ENCODE measurements around the gene SLC22A16. TPM values are rescaled to one million over a fixed set of nuclear protein-coding genes. Genes with fewer than 3 reads are reported as not detected.

Gene SLC22A16
- total RNA-seq, 1 donor from 2014 or later, result not detected

GRCh38 chr6:110425816-110426215, 50.6 kb downstream of the SLC22A16 start:
- no peak overlapping the region for H3K27ac Mint-ChIP-seq
- peaks cover 7% of the 10 kb centered on the region for H3K9me3 Mint-ChIP-seq
- peaks cover 16% of the 10 kb centered on the region for H3K27me3 Mint-ChIP-seq (ENCODE audit: insufficient read depth)
- no peak overlapping the region for H3K4me3 Mint-ChIP-seq
- no peaks in the 10 kb centered on the region for H3K36me3 Mint-ChIP-seq (ENCODE audit: low read depth)
- intact Hi-C loops (cut with micrococcal nuclease), result no loop called here
- no peaks in the 10 kb centered on the region for H3K4me1 Mint-ChIP-seq (ENCODE audit: low read depth)
- no peak for DNase-seq (ENCODE audit: low spot score)

- peaks cover 14% of the 10 kb centered on the region for H3K27me3 Mint-ChIP-seq (ENCODE audit: insufficient read depth)
- no peak for DNase-seq (ENCODE audit: low spot score)
- intact Hi-C loops (cut with micrococcal nuclease), result no loop called here
- H3K9me3 Mint-ChIP-seq, result peaks cover 7% of the 10 kb centered on the region
- no peak overlapping the region for H3K4me3 Mint-ChIP-seq
- H3K36me3 Mint-ChIP-seq (ENCODE audit: low read depth), result no peaks in the 10 kb centered on the region
- no peak overlapping the region for H3K27ac Mint-ChIP-seq
- H3K4me1 Mint-ChIP-seq (ENCODE audit: low read depth), result no peaks in the 10 kb centered on the region
Measured at GRCh38 chr6:110422444-110422822, 54.0 kb downstream of the SLC22A16 start.

- Mint-ChIP-seq H3K4me1 (ENCODE audit: low read depth) (no peaks in the 10 kb centered on the region), H3K9me3 (peaks cover 7% of the 10 kb centered on the region), H3K27ac (no peak overlapping the region), H3K4me3 (no peak overlapping the region), H3K36me3 (ENCODE audit: low read depth) (no peaks in the 10 kb centered on the region), H3K27me3 (ENCODE audit: insufficient read depth) (peaks cover 14% of the 10 kb centered on the region)
- intact Hi-C loops (cut with micrococcal nuclease), result no loop called here
- DNase-seq (ENCODE audit: low spot score), result no peak
Measured at GRCh38 chr6:110421749-110422443, 54.5 kb downstream of the SLC22A16 start.

- DNase-seq (ENCODE audit: low spot score), result no peak
- H3K36me3 Mint-ChIP-seq (ENCODE audit: low read depth), result no peaks in the 10 kb centered on the region
- H3K4me3 Mint-ChIP-seq, result no peak overlapping the region
- intact Hi-C loops (cut with micrococcal nuclease), result no loop called here
- H3K4me1 Mint-ChIP-seq (ENCODE audit: low read depth), result peaks cover 7% of the 10 kb centered on the region
- peaks cover 12% of the 10 kb centered on the region for H3K27me3 Mint-ChIP-seq (ENCODE audit: insufficient read depth)
- H3K27ac Mint-ChIP-seq, result no peak overlapping the region
- H3K9me3 Mint-ChIP-seq, result peaks cover 7% of the 10 kb centered on the region
Measured at GRCh38 chr6:110419028-110419739, 57.2 kb downstream of the SLC22A16 start.

- no peak overlapping the region for H3K4me3 Mint-ChIP-seq
- no peaks in the 10 kb centered on the region for H3K36me3 Mint-ChIP-seq (ENCODE audit: low read depth)
- no peak overlapping the region for H3K27ac Mint-ChIP-seq
- intact Hi-C loops (cut with micrococcal nuclease), result no loop called here
- no peak for DNase-seq (ENCODE audit: low spot score)
- H3K9me3 Mint-ChIP-seq, result peaks cover 7% of the 10 kb centered on the region
- peaks cover 10% of the 10 kb centered on the region for H3K27me3 Mint-ChIP-seq (ENCODE audit: insufficient read depth)
- H3K4me1 Mint-ChIP-seq (ENCODE audit: low read depth), result peaks cover 7% of the 10 kb centered on the region
Measured at GRCh38 chr6:110418594-110418993, 57.8 kb downstream of the SLC22A16 start.

GRCh38 chr6:110415086-110415916, 61.1 kb downstream of the SLC22A16 start, which contains the start of gene DDO:
TSS of gene DDO (minus strand) at chr6:110415575. CDS start at chr6:110413462, 2,113 bp downstream.
- no peaks in the 10 kb centered on the region for H3K36me3 Mint-ChIP-seq (ENCODE audit: low read depth)
- H3K27me3 Mint-ChIP-seq (ENCODE audit: insufficient read depth), result peaks cover 4% of the 10 kb centered on the region
- peak within 1 kb of the TSS; percentile 27 for H3K4me3 Mint-ChIP-seq
- intact Hi-C loops (cut with micrococcal nuclease), result no loop called here
- DNase-seq (ENCODE audit: low spot score), result no peak
- H3K27ac Mint-ChIP-seq, result no peak within 1 kb of the TSS
- no peaks in the 10 kb centered on the region for H3K9me3 Mint-ChIP-seq
- H3K4me1 Mint-ChIP-seq (ENCODE audit: low read depth), result peaks cover 7% of the 10 kb centered on the region

GRCh38 chr6:110414669-110415068, 61.7 kb downstream of the SLC22A16 start:
- peaks cover 7% of the 10 kb centered on the region for H3K4me1 Mint-ChIP-seq (ENCODE audit: low read depth)
- peaks cover 4% of the 10 kb centered on the region for H3K27me3 Mint-ChIP-seq (ENCODE audit: insufficient read depth)
- no peak overlapping the region for H3K27ac Mint-ChIP-seq
- no peaks in the 10 kb centered on the region for H3K9me3 Mint-ChIP-seq
- intact Hi-C loops (cut with micrococcal nuclease), result no loop called here
- no peaks in the 10 kb centered on the region for H3K36me3 Mint-ChIP-seq (ENCODE audit: low read depth)
- H3K4me3 Mint-ChIP-seq, result no peak overlapping the region
- no peak for DNase-seq (ENCODE audit: low spot score)

- Mint-ChIP-seq H3K9me3 (no peaks in the 10 kb centered on the region), H3K4me1 (ENCODE audit: low read depth) (peaks cover 7% of the 10 kb centered on the region), H3K36me3 (ENCODE audit: low read depth) (no peaks in the 10 kb centered on the region), H3K4me3 (no peak overlapping the region), H3K27me3 (ENCODE audit: insufficient read depth) (peaks cover 4% of the 10 kb centered on the region), H3K27ac (no peak overlapping the region)
- no peak for DNase-seq (ENCODE audit: low spot score)
- intact Hi-C loops (cut with micrococcal nuclease), result no loop called here
Measured at GRCh38 chr6:110412360-110412759, 64.1 kb downstream of the SLC22A16 start.

- DNase-seq (ENCODE audit: low spot score), result no peak
- Mint-ChIP-seq H3K4me1 (ENCODE audit: low read depth) (peaks cover 3% of the 10 kb centered on the region), H3K4me3 (no peak overlapping the region), H3K9me3 (no peaks in the 10 kb centered on the region), H3K27ac (no peak overlapping the region), H3K27me3 (ENCODE audit: insufficient read depth) (peaks cover 4% of the 10 kb centered on the region), H3K36me3 (ENCODE audit: low read depth) (no peaks in the 10 kb centered on the region)
- intact Hi-C loops (cut with micrococcal nuclease), result no loop called here
Measured at GRCh38 chr6:110410511-110410910, 65.9 kb downstream of the SLC22A16 start.

- Mint-ChIP-seq H3K4me3 (no peak overlapping the region), H3K36me3 (ENCODE audit: low read depth) (no peaks in the 10 kb centered on the region), H3K4me1 (ENCODE audit: low read depth) (no peaks in the 10 kb centered on the region), H3K27me3 (ENCODE audit: insufficient read depth) (peaks cover 4% of the 10 kb centered on the region), H3K27ac (no peak overlapping the region), H3K9me3 (no peaks in the 10 kb centered on the region)
- intact Hi-C loops (cut with micrococcal nuclease), result no loop called here
- no peak for DNase-seq (ENCODE audit: low spot score)
Measured at GRCh38 chr6:110409794-110410193, 66.6 kb downstream of the SLC22A16 start.

GRCh38 chr6:110408901-110409300, 67.5 kb downstream of the SLC22A16 start:
- DNase-seq (ENCODE audit: low spot score), result no peak
- Mint-ChIP-seq H3K4me1 (ENCODE audit: low read depth) (no peaks in the 10 kb centered on the region), H3K27ac (no peak overlapping the region), H3K4me3 (no peak overlapping the region), H3K36me3 (ENCODE audit: low read depth) (no peaks in the 10 kb centered on the region), H3K27me3 (ENCODE audit: insufficient read depth) (peaks cover 4% of the 10 kb centered on the region), H3K9me3 (no peaks in the 10 kb centered on the region)
- intact Hi-C loops (cut with micrococcal nuclease), result no loop called here

- H3K36me3 Mint-ChIP-seq (ENCODE audit: low read depth), result no peaks in the 10 kb centered on the region
- no peak overlapping the region for H3K27ac Mint-ChIP-seq
Measured at GRCh38 chr6:110404607-110405006, 71.8 kb downstream of the SLC22A16 start.

More at GRCh38 chr6:110404607-110405006, 71.8 kb downstream of the SLC22A16 start:
- Mint-ChIP-seq H3K4me3 (no peak overlapping the region), H3K27me3 (ENCODE audit: insufficient read depth) (no peaks in the 10 kb centered on the region), H3K4me1 (ENCODE audit: low read depth) (no peaks in the 10 kb centered on the region), H3K9me3 (no peaks in the 10 kb centered on the region)
- DNase-seq (ENCODE audit: low spot score), result no peak
- intact Hi-C loops (cut with micrococcal nuclease), result no loop called here
